Measurements from ENCODE around the gene EFNA5.

DNA sequence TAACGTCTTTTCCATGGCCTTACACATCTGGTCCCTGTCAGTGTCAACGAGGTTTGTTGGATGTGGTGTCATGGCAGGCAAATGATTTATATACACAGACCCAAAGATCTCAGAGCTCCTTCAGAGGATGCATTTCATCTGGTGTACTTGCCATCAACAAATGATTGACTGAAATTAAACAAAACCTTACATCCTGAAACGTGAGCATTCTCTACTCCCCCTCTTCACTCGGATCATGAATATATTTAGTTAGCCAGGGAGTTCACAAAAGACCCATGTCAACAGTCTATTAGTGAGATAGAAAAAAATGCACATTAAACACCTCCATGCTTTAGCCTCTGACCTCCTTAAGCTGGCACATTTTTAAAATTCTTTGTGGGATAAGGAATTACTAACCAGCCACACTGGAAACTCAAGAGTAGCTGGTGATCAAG is 215.6 kb downstream of the EFNA5 start:
- TF ChIP-seq, protein P1, sequence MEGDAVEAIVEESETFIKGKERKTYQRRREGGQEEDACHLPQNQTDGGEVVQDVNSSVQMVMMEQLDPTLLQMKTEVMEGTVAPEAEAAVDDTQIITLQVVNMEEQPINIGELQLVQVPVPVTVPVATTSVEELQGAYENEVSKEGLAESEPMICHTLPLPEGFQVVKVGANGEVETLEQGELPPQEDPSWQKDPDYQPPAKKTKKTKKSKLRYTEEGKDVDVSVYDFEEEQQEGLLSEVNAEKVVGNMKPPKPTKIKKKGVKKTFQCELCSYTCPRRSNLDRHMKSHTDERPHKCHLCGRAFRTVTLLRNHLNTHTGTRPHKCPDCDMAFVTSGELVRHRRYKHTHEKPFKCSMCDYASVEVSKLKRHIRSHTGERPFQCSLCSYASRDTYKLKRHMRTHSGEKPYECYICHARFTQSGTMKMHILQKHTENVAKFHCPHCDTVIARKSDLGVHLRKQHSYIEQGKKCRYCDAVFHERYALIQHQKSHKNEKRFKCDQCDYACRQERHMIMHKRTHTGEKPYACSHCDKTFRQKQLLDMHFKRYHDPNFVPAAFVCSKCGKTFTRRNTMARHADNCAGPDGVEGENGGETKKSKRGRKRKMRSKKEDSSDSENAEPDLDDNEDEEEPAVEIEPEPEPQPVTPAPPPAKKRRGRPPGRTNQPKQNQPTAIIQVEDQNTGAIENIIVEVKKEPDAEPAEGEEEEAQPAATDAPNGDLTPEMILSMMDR (optimal IDR thresholded peaks at IDR 0.05 in 1 of 3, IDR thresholded peaks at IDR 0.05 in 1 of 3, conservative IDR thresholded peaks at IDR 0.05 in 1 of 3; ENCODE audit: extremely low read depth in 1 of 3, insufficient read depth in 2 of 3, low read length in 3 of 3): no peak
- TF ChIP-seq EZH2 (IDR thresholded peaks at IDR 0.05; ENCODE audit: low read length): no peak

Data from keratinocyte (primary cell).